Germinal center (tissue), 1 donor: ENCODE data around the gene KRT31.
"Not testable (repeated sequence)": the region's sequence is repeated elsewhere in the genome, so short reads cannot be mapped to it uniquely, and the experiment has no call there.

ENCODE experiments used
- DNase-seq: peaks from one replicate; pipeline ENCODE4 v3.0.0; 2012; ENCODE audit warnings: mixed read lengths, low spot score

KRT31 gene

GRCh38 chr17:41417576-41418015 is 20.2 kb upstream of the KRT31 start:
- peak; percentile 45 for DNase-seq

- DNase-seq, result no peak
Observed at GRCh38 chr17:41417127-41417526, 19.7 kb upstream of the KRT31 start.

- no peak for DNase-seq
Observed at GRCh38 chr17:41416479-41416878, 19.1 kb upstream of the KRT31 start.

- DNase-seq, result no peak
Observed at GRCh38 chr17:41415833-41416335, 18.5 kb upstream of the KRT31 start.

- no peak for DNase-seq
Observed at GRCh38 chr17:41415411-41415810, 18.0 kb upstream of the KRT31 start.

GRCh38 chr17:41413982-41414381 is 16.6 kb upstream of the KRT31 start:
- DNase-seq, result no peak

- DNase-seq, result no peak
Observed at GRCh38 chr17:41413353-41413957, 16.0 kb upstream of the KRT31 start.

- DNase-seq, result no peak
Observed at GRCh38 chr17:41411072-41411840, 13.8 kb upstream of the KRT31 start.

GRCh38 chr17:41407226-41407625 is 9.8 kb upstream of the KRT31 start:
- no peak for DNase-seq

GRCh38 chr17:41406205-41406604 is 8.8 kb upstream of the KRT31 start:
- DNase-seq, result no peak

- DNase-seq, result no peak
Observed at GRCh38 chr17:41404024-41404671, 6.7 kb upstream of the KRT31 start.

GRCh38 chr17:41403404-41404023 is 6.1 kb upstream of the KRT31 start:
- no peak for DNase-seq

GRCh38 chr17:41402161-41402560 is 4.8 kb upstream of the KRT31 start:
- DNase-seq, result no peak

GRCh38 chr17:41396340-41396739 is 1.1 kb downstream of the KRT31 start:
- DNase-seq, result no peak

- DNase-seq, result no peak
Observed at GRCh38 chr17:41395611-41396010, 1.8 kb downstream of the KRT31 start.

GRCh38 chr17:41395044-41395443 is 2.4 kb downstream of the KRT31 start:
- not testable (repeated sequence) for DNase-seq

GRCh38 chr17:41394254-41394996 is 3.0 kb downstream of the KRT31 start:
- no peak for DNase-seq

- no peak for DNase-seq
Observed at GRCh38 chr17:41393826-41394225, 3.6 kb downstream of the KRT31 start.

GRCh38 chr17:41393294-41393693 is 4.1 kb downstream of the KRT31 start:
- DNase-seq, result no peak

GRCh38 chr17:41392278-41392677 is 5.1 kb downstream of the KRT31 start:
- DNase-seq, result no peak

- DNase-seq, result no peak
Observed at GRCh38 chr17:41391535-41391934, 5.9 kb downstream of the KRT31 start.

GRCh38 chr17:41390411-41390938 is 6.9 kb downstream of the KRT31 start:
- DNase-seq, result no peak
